Measurements from ENCODE around the gene ZNF385C.
A peak's percentile ranks its signal among the peaks of the same experiment; 100 is the strongest.

The ZNF385C gene

DNA sequence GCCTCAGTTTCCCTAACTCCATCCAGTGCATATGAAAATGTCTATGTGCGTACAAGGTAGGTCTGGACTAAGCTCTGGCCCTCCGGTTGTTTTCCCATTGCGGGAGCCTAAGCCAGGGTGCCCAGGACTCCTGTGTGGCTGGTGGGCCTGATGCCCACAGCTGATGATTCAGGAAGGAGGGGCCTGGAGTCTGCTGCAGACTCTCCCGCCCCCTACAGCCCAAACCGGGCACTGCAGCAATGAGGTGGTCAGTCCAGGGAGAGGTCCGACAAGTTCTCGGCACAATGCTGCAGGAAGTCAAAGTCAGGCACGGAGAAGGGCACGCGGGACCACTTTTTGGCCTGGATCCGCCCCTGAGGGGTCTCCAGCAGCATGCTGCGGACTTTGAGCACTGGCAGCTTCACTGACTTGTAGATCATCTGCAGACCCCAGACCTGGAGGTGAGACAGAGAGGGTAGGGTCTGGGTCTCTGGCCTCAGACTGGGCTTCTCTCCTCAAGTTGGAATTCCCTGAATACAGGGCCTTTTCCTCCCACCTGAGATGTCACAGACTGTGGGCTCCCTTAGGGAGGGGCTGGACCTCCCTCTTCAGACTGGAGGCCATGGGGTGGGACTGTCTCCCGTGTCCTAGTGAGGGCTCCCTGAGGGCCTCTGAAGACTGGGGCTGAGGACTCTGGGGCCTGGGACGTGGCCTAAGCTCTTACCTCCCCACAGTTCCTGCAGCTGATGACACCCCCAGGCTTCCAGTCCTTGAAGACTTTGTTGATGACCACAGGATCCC is 3.4 kb upstream of the ZNF385C start:
- peak; percentile 79 for DNase-seq
- H3K4ac ChIP-seq (ENCODE audit: low read depth, low read length): no peak overlapping the region
- H3K9ac ChIP-seq (ENCODE audit: low read length): no peak overlapping the region
- H3K4me3 ChIP-seq (ENCODE audit: low read length): no peak overlapping the region
- peaks cover 11% of the 10 kb centered on the region for H3K27me3 ChIP-seq (ENCODE audit: insufficient read depth, low read length, poor library complexity)
- no peaks in the 10 kb centered on the region for H3K4me1 ChIP-seq (ENCODE audit: control insufficient read depth, low read depth, low read length)
- no peak overlapping the region for H3K56ac ChIP-seq (ENCODE audit: low read length)
- no peak overlapping the region for H3K4me2 ChIP-seq (ENCODE audit: low read length)
- no peaks in the 10 kb centered on the region for H3K79me2 ChIP-seq (ENCODE audit: control insufficient read depth, insufficient read depth, low read length)
- no peak overlapping the region for H3K18ac ChIP-seq (ENCODE audit: low read length)
- no peak overlapping the region for H2BK120ac ChIP-seq (ENCODE audit: low read depth, low read length)
- no peaks in the 10 kb centered on the region for H3K36me3 ChIP-seq (ENCODE audit: control insufficient read depth, insufficient read depth, low read length)
- H4K5ac ChIP-seq (ENCODE audit: low read length): no peak overlapping the region
- H2BK5ac ChIP-seq (ENCODE audit: low read length): no peak overlapping the region
- no peak overlapping the region for H2AK5ac ChIP-seq (ENCODE audit: low read length)
- H2BK15ac ChIP-seq (replicated peaks; ENCODE audit: low read depth): no peak overlapping the region
- H3K27ac ChIP-seq (ENCODE audit: low read depth, low read length): no peak overlapping the region
- H4K8ac ChIP-seq (ENCODE audit: low read depth, low read length): no peak overlapping the region
- H3K23ac ChIP-seq (ENCODE audit: low read length): no peak overlapping the region
- no CpG with 5 or more reads among the region's 14 CpGs for WGBS (ENCODE audit: extremely low coverage, insufficient coverage, low lambda C conversion rate)
- no peaks in the 10 kb centered on the region for H3K79me1 ChIP-seq (ENCODE audit: low read length)

- H2BK5ac ChIP-seq (ENCODE audit: low read length): no peak overlapping the region
- WGBS (ENCODE audit: extremely low coverage, insufficient coverage, low lambda C conversion rate): no CpG with 5 or more reads among the region's 14 CpGs
- no peak overlapping the region for H3K9ac ChIP-seq (ENCODE audit: low read length)
- no peaks in the 10 kb centered on the region for H3K36me3 ChIP-seq (ENCODE audit: control insufficient read depth, insufficient read depth, low read length)
- no peak overlapping the region for H2BK120ac ChIP-seq (ENCODE audit: low read depth, low read length)
- no peaks in the 10 kb centered on the region for H3K79me1 ChIP-seq (ENCODE audit: low read length)
- H3K23ac ChIP-seq (ENCODE audit: low read length): no peak overlapping the region
- DNase-seq: no peak
- H3K27me3 ChIP-seq (ENCODE audit: insufficient read depth, low read length, poor library complexity): peaks cover 11% of the 10 kb centered on the region
- no peak overlapping the region for H3K4ac ChIP-seq (ENCODE audit: low read depth, low read length)
- no peak overlapping the region for H2BK15ac ChIP-seq (replicated peaks; ENCODE audit: low read depth)
- no peak overlapping the region for H3K4me3 ChIP-seq (ENCODE audit: low read length)
- H2AK5ac ChIP-seq (ENCODE audit: low read length): no peak overlapping the region
- H4K5ac ChIP-seq (ENCODE audit: low read length): no peak overlapping the region
- H3K4me1 ChIP-seq (ENCODE audit: control insufficient read depth, low read depth, low read length): no peaks in the 10 kb centered on the region
- H3K27ac ChIP-seq (ENCODE audit: low read depth, low read length): no peak overlapping the region
- no peak overlapping the region for H3K56ac ChIP-seq (ENCODE audit: low read length)
- no peak overlapping the region for H4K8ac ChIP-seq (ENCODE audit: low read depth, low read length)
- H3K18ac ChIP-seq (ENCODE audit: low read length): no peak overlapping the region
- H3K4me2 ChIP-seq (ENCODE audit: low read length): no peak overlapping the region
- H3K79me2 ChIP-seq (ENCODE audit: control insufficient read depth, insufficient read depth, low read length): no peaks in the 10 kb centered on the region
Observed at GRCh38 chr17:42098730-42099399, 592 bp upstream of the ZNF385C start.

DNA sequence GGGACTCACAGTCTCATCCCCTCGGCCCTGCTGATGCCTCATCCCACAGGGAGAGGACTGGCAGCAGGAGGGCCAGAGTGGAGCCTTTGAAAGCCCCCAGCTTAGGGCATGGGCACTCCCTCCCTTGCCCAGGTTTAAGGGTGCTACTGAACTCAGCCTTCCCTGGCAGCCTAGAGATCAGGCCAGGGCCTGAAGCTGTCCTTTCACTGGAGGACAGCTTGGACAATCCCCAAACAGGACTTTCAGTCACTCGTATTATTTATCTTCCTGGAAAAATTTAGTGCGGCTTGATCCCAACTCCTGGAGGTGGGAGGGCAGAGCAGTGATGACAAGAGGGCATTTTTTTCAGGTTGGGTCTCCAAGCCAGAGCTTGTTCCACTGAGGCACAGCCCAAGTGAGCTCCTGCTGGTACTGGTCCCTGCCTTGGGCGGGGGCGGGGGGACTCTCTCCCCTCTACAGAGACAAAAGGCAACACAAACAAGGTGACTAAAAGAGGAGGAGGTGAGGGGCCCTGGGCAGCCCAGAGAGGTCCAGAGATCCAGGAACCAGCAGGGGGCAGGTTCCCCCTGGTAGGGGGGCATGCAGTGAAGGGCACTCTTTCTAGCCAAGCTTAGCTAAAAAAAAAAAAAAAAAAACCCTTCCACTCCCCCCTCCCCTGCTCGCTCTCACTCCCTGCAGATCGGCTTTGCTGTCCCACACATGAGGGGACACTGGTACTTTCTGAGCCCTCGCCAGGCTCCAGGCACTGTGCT is 1.7 kb downstream of the ZNF385C start:
- Histone ChIP-seq H3K4me3 (ENCODE audit: low read length) (no peak overlapping the region), H3K36me3 (ENCODE audit: control insufficient read depth, insufficient read depth, low read length) (no peaks in the 10 kb centered on the region), H4K8ac (ENCODE audit: low read depth, low read length) (no peak overlapping the region), H3K9ac (ENCODE audit: low read length) (no peak overlapping the region), H3K18ac (ENCODE audit: low read length) (no peak overlapping the region), H2BK120ac (ENCODE audit: low read depth, low read length) (no peak overlapping the region), H3K27me3 (ENCODE audit: insufficient read depth, low read length, poor library complexity) (peaks cover 11% of the 10 kb centered on the region), H3K23ac (ENCODE audit: low read length) (no peak overlapping the region), H4K5ac (ENCODE audit: low read length) (no peak overlapping the region), H2BK15ac (replicated peaks; ENCODE audit: low read depth) (no peak overlapping the region), H3K79me2 (ENCODE audit: control insufficient read depth, insufficient read depth, low read length) (no peaks in the 10 kb centered on the region), H3K4me2 (ENCODE audit: low read length) (no peak overlapping the region), H3K4ac (ENCODE audit: low read depth, low read length) (no peak overlapping the region), H2BK5ac (ENCODE audit: low read length) (no peak overlapping the region), H3K27ac (ENCODE audit: low read depth, low read length) (no peak overlapping the region), H2AK5ac (ENCODE audit: low read length) (no peak overlapping the region), H3K79me1 (ENCODE audit: low read length) (no peaks in the 10 kb centered on the region), H3K4me1 (ENCODE audit: control insufficient read depth, low read depth, low read length) (no peaks in the 10 kb centered on the region), H3K56ac (ENCODE audit: low read length) (no peak overlapping the region)
- DNase-seq: no peak
- no CpG with 5 or more reads among the region's 8 CpGs for WGBS (ENCODE audit: extremely low coverage, insufficient coverage, low lambda C conversion rate)

GRCh38 chr17:42094375-42095069 is 3.8 kb downstream of the ZNF385C start:
- peaks cover 11% of the 10 kb centered on the region for H3K27me3 ChIP-seq (ENCODE audit: insufficient read depth, low read length, poor library complexity)
- H2AK5ac ChIP-seq (ENCODE audit: low read length): no peak overlapping the region
- no peak overlapping the region for H3K18ac ChIP-seq (ENCODE audit: low read length)
- H3K9ac ChIP-seq (ENCODE audit: low read length): no peak overlapping the region
- H2BK15ac ChIP-seq (replicated peaks; ENCODE audit: low read depth): no peak overlapping the region
- no CpG with 5 or more reads among the region's 12 CpGs for WGBS (ENCODE audit: extremely low coverage, insufficient coverage, low lambda C conversion rate)
- no peak overlapping the region for H2BK120ac ChIP-seq (ENCODE audit: low read depth, low read length)
- H3K79me2 ChIP-seq (ENCODE audit: control insufficient read depth, insufficient read depth, low read length): no peaks in the 10 kb centered on the region
- no peak overlapping the region for H4K5ac ChIP-seq (ENCODE audit: low read length)
- DNase-seq: no peak
- H3K4me2 ChIP-seq (ENCODE audit: low read length): no peak overlapping the region
- H3K79me1 ChIP-seq (ENCODE audit: low read length): no peaks in the 10 kb centered on the region
- no peak overlapping the region for H3K4ac ChIP-seq (ENCODE audit: low read depth, low read length)
- no peaks in the 10 kb centered on the region for H3K4me1 ChIP-seq (ENCODE audit: control insufficient read depth, low read depth, low read length)
- no peak overlapping the region for H3K23ac ChIP-seq (ENCODE audit: low read length)
- H3K56ac ChIP-seq (ENCODE audit: low read length): no peak overlapping the region
- no peak overlapping the region for H3K4me3 ChIP-seq (ENCODE audit: low read length)
- no peak overlapping the region for H3K27ac ChIP-seq (ENCODE audit: low read depth, low read length)
- H4K8ac ChIP-seq (ENCODE audit: low read depth, low read length): no peak overlapping the region
- H3K36me3 ChIP-seq (ENCODE audit: control insufficient read depth, insufficient read depth, low read length): no peaks in the 10 kb centered on the region
- no peak overlapping the region for H2BK5ac ChIP-seq (ENCODE audit: low read length)

DNA sequence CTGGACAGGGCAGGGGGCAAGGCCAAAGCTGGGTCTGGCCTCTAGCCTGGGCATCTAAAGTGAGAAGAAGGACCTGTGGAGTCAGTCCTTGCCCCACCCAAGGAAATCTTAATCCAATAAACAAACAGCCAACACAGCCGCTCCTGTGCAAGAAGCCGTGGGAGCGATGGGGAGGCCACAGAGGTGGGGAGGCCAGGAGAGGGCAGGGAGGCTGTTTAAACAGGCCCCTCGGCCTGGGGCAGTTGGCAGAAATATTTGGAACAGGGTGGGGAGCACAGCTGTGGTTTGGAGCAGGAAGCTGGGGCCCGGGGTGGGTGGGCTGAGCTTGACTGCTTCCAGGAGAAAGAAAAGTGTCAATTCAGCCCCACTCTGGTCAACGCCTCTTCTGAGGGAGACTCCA is 5.3 kb downstream of the ZNF385C start:
- Histone ChIP-seq H3K56ac (ENCODE audit: low read length) (no peak overlapping the region), H3K4ac (ENCODE audit: low read depth, low read length) (no peak overlapping the region), H3K36me3 (ENCODE audit: control insufficient read depth, insufficient read depth, low read length) (no peaks in the 10 kb centered on the region), H3K79me2 (ENCODE audit: control insufficient read depth, insufficient read depth, low read length) (no peaks in the 10 kb centered on the region), H2BK15ac (replicated peaks; ENCODE audit: low read depth) (no peak overlapping the region), H2AK5ac (ENCODE audit: low read length) (no peak overlapping the region), H3K4me2 (ENCODE audit: low read length) (no peak overlapping the region), H2BK5ac (ENCODE audit: low read length) (no peak overlapping the region), H3K4me3 (ENCODE audit: low read length) (no peak overlapping the region), H3K23ac (ENCODE audit: low read length) (no peak overlapping the region), H3K18ac (ENCODE audit: low read length) (no peak overlapping the region), H4K8ac (ENCODE audit: low read depth, low read length) (no peak overlapping the region), H2BK120ac (ENCODE audit: low read depth, low read length) (no peak overlapping the region), H4K5ac (ENCODE audit: low read length) (no peak overlapping the region), H3K4me1 (ENCODE audit: control insufficient read depth, low read depth, low read length) (no peaks in the 10 kb centered on the region), H3K27ac (ENCODE audit: low read depth, low read length) (no peak overlapping the region), H3K9ac (ENCODE audit: low read length) (no peak overlapping the region), H3K79me1 (ENCODE audit: low read length) (no peaks in the 10 kb centered on the region), H3K27me3 (ENCODE audit: insufficient read depth, low read length, poor library complexity) (peaks cover 10% of the 10 kb centered on the region)
- no peak for DNase-seq
- WGBS (ENCODE audit: extremely low coverage, insufficient coverage, low lambda C conversion rate): no CpG with 5 or more reads among the region's 6 CpGs

All from mesendoderm (in vitro differentiated cells).